HL-60 (cell line): ENCODE results near the gene SDC1.

Experiments
- DNase-seq, 2 experiments: peaks; one replicate each; pipeline ENCODE4 v3.0.0-alpha.2; 2010 to 2020; ENCODE audit warnings: low read depth in 1 of 2, low spot score in 1 of 2
- H3K27ac ChIP-seq: fragments of 250-450 bp; sonication (Bioruptor Pico); replicated peaks from 2 replicates; pipeline ENCODE4 v1.5.1; 2020; ENCODE audit warnings: mild to moderate bottlenecking, moderate library complexity
- H3K27me3 ChIP-seq: fragments of 250-450 bp; sonication (Bioruptor Pico); 2 replicates; pipeline ENCODE4 v1.5.1; 2021; ENCODE audit warnings: mild to moderate bottlenecking, moderate library complexity; ENCODE audit not compliant: insufficient read depth, poor library complexity, severe bottlenecking
- H3K4me3 ChIP-seq: replicated peaks from 2 replicates; pipeline ENCODE4 v1.5.1; 2011; ENCODE audit warnings: mild to moderate bottlenecking, control low read depth, low read length; ENCODE audit not compliant: insufficient read depth
- GABPA ChIP-seq: IDR thresholded peaks from 2 replicates; pipeline ENCODE4 v1.6.1; 2012; ENCODE audit warnings: low read depth
- POLR2AphosphoS5 ChIP-seq: IDR thresholded peaks from 2 replicates; pipeline ENCODE4 v1.6.1; 2012; ENCODE audit warnings: low read depth
- SPI1 ChIP-seq: IDR thresholded peaks from 2 replicates; pipeline ENCODE4 v1.6.1; 2012; ENCODE audit warnings: low read depth, mild to moderate bottlenecking, borderline replicate concordance
- TF ChIP-seq, protein P1 (sequence below): IDR thresholded peaks from 2 replicates; pipeline ENCODE4 v1.6.1; 2012; ENCODE audit warnings: low read depth; ENCODE audit not compliant: insufficient replicate concordance
- TF ChIP-seq, protein P2 (sequence below): IDR thresholded peaks from one replicate; pipeline ENCODE4 v1.5.1; 2011; ENCODE audit warnings: low read length, control low read depth, inconsistent platforms; ENCODE audit not compliant: insufficient read depth

The SDC1 gene

DNA sequence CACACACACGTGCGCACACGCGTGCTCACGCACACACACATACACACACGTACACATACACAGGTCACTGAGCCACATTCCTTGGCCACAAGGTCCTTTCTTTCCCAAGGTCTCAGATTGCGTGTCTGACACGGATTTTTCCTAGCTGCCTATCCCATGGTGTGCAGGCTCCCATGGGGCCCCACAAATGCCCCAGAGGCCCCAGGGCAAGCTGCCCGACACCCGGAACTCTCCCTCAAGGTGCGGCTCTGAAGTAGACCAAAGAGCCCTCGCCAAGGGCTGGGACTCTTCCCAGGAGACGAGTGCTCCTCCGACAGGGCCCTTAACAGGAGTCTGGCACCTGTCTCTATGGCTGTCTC lies 46.7 kb downstream of the SDC1 start:
- no peak for DNase-seq
- no peaks in the 10 kb centered on the region for H3K27me3 ChIP-seq
- TF ChIP-seq, protein P1, sequence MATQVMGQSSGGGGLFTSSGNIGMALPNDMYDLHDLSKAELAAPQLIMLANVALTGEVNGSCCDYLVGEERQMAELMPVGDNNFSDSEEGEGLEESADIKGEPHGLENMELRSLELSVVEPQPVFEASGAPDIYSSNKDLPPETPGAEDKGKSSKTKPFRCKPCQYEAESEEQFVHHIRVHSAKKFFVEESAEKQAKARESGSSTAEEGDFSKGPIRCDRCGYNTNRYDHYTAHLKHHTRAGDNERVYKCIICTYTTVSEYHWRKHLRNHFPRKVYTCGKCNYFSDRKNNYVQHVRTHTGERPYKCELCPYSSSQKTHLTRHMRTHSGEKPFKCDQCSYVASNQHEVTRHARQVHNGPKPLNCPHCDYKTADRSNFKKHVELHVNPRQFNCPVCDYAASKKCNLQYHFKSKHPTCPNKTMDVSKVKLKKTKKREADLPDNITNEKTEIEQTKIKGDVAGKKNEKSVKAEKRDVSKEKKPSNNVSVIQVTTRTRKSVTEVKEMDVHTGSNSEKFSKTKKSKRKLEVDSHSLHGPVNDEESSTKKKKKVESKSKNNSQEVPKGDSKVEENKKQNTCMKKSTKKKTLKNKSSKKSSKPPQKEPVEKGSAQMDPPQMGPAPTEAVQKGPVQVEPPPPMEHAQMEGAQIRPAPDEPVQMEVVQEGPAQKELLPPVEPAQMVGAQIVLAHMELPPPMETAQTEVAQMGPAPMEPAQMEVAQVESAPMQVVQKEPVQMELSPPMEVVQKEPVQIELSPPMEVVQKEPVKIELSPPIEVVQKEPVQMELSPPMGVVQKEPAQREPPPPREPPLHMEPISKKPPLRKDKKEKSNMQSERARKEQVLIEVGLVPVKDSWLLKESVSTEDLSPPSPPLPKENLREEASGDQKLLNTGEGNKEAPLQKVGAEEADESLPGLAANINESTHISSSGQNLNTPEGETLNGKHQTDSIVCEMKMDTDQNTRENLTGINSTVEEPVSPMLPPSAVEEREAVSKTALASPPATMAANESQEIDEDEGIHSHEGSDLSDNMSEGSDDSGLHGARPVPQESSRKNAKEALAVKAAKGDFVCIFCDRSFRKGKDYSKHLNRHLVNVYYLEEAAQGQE, result no peak
- TF ChIP-seq, protein P2, sequence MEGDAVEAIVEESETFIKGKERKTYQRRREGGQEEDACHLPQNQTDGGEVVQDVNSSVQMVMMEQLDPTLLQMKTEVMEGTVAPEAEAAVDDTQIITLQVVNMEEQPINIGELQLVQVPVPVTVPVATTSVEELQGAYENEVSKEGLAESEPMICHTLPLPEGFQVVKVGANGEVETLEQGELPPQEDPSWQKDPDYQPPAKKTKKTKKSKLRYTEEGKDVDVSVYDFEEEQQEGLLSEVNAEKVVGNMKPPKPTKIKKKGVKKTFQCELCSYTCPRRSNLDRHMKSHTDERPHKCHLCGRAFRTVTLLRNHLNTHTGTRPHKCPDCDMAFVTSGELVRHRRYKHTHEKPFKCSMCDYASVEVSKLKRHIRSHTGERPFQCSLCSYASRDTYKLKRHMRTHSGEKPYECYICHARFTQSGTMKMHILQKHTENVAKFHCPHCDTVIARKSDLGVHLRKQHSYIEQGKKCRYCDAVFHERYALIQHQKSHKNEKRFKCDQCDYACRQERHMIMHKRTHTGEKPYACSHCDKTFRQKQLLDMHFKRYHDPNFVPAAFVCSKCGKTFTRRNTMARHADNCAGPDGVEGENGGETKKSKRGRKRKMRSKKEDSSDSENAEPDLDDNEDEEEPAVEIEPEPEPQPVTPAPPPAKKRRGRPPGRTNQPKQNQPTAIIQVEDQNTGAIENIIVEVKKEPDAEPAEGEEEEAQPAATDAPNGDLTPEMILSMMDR, result no peak
- TF ChIP-seq GABPA (no peak), SPI1 (no peak), POLR2AphosphoS5 (no peak)
- H3K27ac ChIP-seq, result no peak overlapping the region
- H3K4me3 ChIP-seq, result no peak overlapping the region

DNA sequence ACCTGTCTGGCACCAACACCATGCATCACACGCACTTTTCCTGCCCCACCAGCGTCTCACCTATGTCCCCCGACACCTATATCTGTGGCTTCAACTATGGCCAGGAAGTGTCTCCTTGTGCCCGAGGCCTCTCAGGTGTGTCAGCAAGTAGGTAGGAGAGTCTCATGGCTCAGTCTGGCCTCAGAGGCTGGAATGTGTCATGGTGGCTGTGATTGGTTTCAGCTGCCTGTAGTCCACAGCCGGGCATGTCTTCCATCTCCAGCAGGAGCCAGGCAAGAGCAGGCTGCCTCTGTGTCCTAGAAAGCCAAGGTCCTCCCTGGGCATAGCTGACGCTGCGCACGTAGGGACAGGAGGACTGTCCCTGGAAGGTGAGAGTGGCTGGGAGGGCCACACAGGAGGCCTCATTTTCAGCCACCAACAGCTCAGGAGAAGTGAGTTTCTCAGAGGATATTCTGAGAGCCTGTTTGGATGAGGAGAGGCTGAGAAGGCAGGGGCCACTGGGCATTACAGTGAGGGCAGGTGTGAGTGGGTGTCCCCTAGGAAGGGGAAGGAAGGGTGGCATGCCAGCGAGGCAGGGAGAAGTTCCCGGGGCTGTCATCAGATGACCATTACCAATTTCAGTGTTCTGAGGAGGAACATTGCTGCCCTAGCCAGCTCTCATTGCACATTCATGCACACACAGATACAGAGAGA lies 47.2 kb downstream of the SDC1 start:
- TF ChIP-seq, protein P1, result no peak
- TF ChIP-seq POLR2AphosphoS5 (no peak), SPI1 (no peak)
- TF ChIP-seq, protein P2, result no peak
- Histone ChIP-seq H3K4me3 (no peak overlapping the region), H3K27ac (no peak overlapping the region), H3K27me3 (no peaks in the 10 kb centered on the region)
- DNase-seq, result no peak

DNA sequence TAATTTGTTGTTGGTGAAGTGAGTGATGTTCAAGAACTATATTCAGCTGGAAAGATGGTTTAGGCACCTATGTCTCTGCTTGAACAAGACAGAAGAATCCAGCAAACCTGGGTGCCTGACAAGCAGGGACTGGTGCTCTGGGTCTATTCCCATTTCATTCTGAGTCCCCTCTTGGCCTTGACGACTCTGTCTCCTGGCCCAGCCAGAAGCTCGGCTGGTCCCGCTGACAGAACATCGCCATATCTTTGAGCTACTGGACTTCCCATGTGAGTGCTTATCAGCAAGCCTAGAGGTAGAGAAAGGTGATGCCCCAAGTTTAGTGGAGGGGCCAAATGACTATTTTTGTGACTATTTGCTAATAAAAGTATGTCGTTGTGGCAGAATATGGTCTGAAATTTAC lies 48.2 kb downstream of the SDC1 start:
- TF ChIP-seq, protein P2, result no peak
- TF ChIP-seq, protein P1, result no peak
- no peak for TF ChIP-seq SPI1
- TF ChIP-seq POLR2AphosphoS5, result no peak
- no peak for TF ChIP-seq GABPA
- Histone ChIP-seq H3K27ac (no peak overlapping the region), H3K27me3 (no peaks in the 10 kb centered on the region), H3K4me3 (no peak overlapping the region)
- no peak for DNase-seq
